Posterior cingulate gyrus (tissue), 11 donors: ENCODE measurements around the gene ZBP1.
"Not testable (repeated sequence)": the region's sequence is repeated elsewhere in the genome, so short reads cannot be mapped to it uniquely, and the experiment has no call there.

Source experiments
- DNase-seq, 10 donors: peaks; one replicate each; pipeline versions ENCODE4 v3.0.0 to v3.0.0-alpha.2; 2020 to 2021; ENCODE audit warnings: mixed read lengths in 3 of 10
- intact Hi-C: fragments of 100-400 bp; cut with DNase I; formaldehyde crosslinking; loops from one replicate; pipeline ENCODE4 v1.15.1; 2023

ZBP1 gene

GRCh38 chr20:57648878-57649616 is 28.8 kb upstream of the ZBP1 start:
- intact Hi-C loops = no loop called here
- DNase-seq = peak in 1 of 10 donors; percentile 8

GRCh38 chr20:57647933-57648785 is 27.9 kb upstream of the ZBP1 start:
- DNase-seq = peak in 4 of 10 donors; percentile 2 to 75 (median 36)
- intact Hi-C loops = no loop called here

- peak in 3 of 10 donors; percentile 1 to 60 (median 10) for DNase-seq
- intact Hi-C loops = no loop called here
Observed at GRCh38 chr20:57647006-57647932, 27.0 kb upstream of the ZBP1 start.

- DNase-seq = no peak
- intact Hi-C loops = no loop called here
Observed at GRCh38 chr20:57638895-57639236, 18.6 kb upstream of the ZBP1 start.

- intact Hi-C loops = no loop called here
- DNase-seq = no peak
Observed at GRCh38 chr20:57638173-57638894, 18.1 kb upstream of the ZBP1 start.

GRCh38 chr20:57633945-57634491 is 13.8 kb upstream of the ZBP1 start:
- DNase-seq = no peak
- intact Hi-C loops = no loop called here

- no peak for DNase-seq
- intact Hi-C loops = no loop called here
Observed at GRCh38 chr20:57632286-57632685, 12.1 kb upstream of the ZBP1 start.

GRCh38 chr20:57630061-57630460 is 9.8 kb upstream of the ZBP1 start:
- DNase-seq = no peak
- intact Hi-C loops = no loop called here

- DNase-seq, intact Hi-C loops: not testable (repeated sequence)
Observed at GRCh38 chr20:57629491-57629901, 9.3 kb upstream of the ZBP1 start.

- intact Hi-C loops = not testable (repeated sequence)
- peak in 1 of 10 donors; percentile 19 for DNase-seq
Observed at GRCh38 chr20:57628962-57629308, 8.7 kb upstream of the ZBP1 start.

- intact Hi-C loops = no loop called here
Observed at GRCh38 chr20:57628047-57628961, 8.1 kb upstream of the ZBP1 start.

GRCh38 chr20:57627339-57627738 is 7.1 kb upstream of the ZBP1 start:
- no peak for DNase-seq
- intact Hi-C loops = no loop called here

More at GRCh38 chr20:57628047-57628961, 8.1 kb upstream of the ZBP1 start:
- peak in 1 of 10 donors; percentile 68 for DNase-seq

- intact Hi-C loops = no loop called here
- no peak for DNase-seq
Observed at GRCh38 chr20:57625978-57626377, 5.8 kb upstream of the ZBP1 start.

GRCh38 chr20:57625181-57625958 is 5.1 kb upstream of the ZBP1 start:
- intact Hi-C loops = no loop called here
- DNase-seq = no peak

- DNase-seq = no peak
- intact Hi-C loops = no loop called here
Observed at GRCh38 chr20:57624124-57624523, 3.9 kb upstream of the ZBP1 start.

GRCh38 chr20:57622579-57623381 is 2.6 kb upstream of the ZBP1 start:
- peak in 5 of 10 donors; percentile 28 to 89 (median 78) for DNase-seq
- intact Hi-C loops = no loop called here

- DNase-seq = no peak
- intact Hi-C loops = no loop called here
Observed at GRCh38 chr20:57622201-57622570, 2.0 kb upstream of the ZBP1 start.
